Neural cell (in vitro differentiated cells): ENCODE results near the gene FGD1. TPM values are rescaled to one million over a fixed set of nuclear protein-coding genes. Genes with fewer than 3 reads are reported as not detected.

Experiments used
- polyA plus RNA-seq: library from polyadenylated mRNA; depleted of rRNA; stranded (reverse); fragments of >200 nt; gene quantifications from 2 replicates; pipeline ENCODE4 v1.2.3, GENCODE V29; 2014

FGD1 gene
- polyA plus RNA-seq, 1 donor from 2014 or later: 9.8 TPM

Other genes with a start within 250 kb of the FGD1 start
- gene WNK3, start 138.2 kb downstream of the FGD1 start, polyA plus RNA-seq: 32.8 and 35.0 TPM in 2 replicates
- gene TSR2, start 55.8 kb downstream of the FGD1 start, polyA plus RNA-seq: 22.4 and 27.5 TPM in 2 replicates
- gene GNL3L, start 34.0 kb upstream of the FGD1 start, polyA plus RNA-seq: 6.6 and 7.1 TPM in 2 replicates